CD14-positive monocyte (primary cell): ENCODE data around the gene LRP1B. TPM values are rescaled to one million over a fixed set of nuclear protein-coding genes. Genes with fewer than 3 reads are reported as not detected.

Experiments
- DNase-seq, 3 donors: peaks; one replicate each; pipeline ENCODE4 v3.0.0-alpha.2; 2011 to 2022
- H2AFZ ChIP-seq: 2 replicates; pipeline ENCODE4 v1.6.0; 2012; ENCODE audit warnings: mild to moderate bottlenecking, low read depth, low read length, inconsistent platforms; ENCODE audit not compliant: insufficient read depth, poor library complexity, severe bottlenecking
- H3K27ac ChIP-seq, 2 donors: 1 replicate in 1 of 2; 2 replicates in 1 of 2; pipeline ENCODE4 v1.5.1; 2012 to 2013; ENCODE audit warnings: low read length in 2 of 2, control low read depth in 1 of 2, inconsistent platforms in 1 of 2, low read depth in 1 of 2, mild to moderate bottlenecking in 1 of 2
- H3K27me3 ChIP-seq, 2 donors: one replicate each; pipeline versions ENCODE4 v1.6.0 to v1.6.1; 2011 to 2013; ENCODE audit warnings: low read length in 2 of 2; ENCODE audit not compliant: control insufficient read depth in 2 of 2, insufficient read depth in 2 of 2
- H3K36me3 ChIP-seq, 2 donors: replicated peaks in 1 of 2; 1 replicate in 1 of 2; 2 replicates in 1 of 2; pipeline versions ENCODE4 v1.5.1 to v1.6.1; 2012 to 2013; ENCODE audit warnings: low read length in 2 of 2, control low read depth in 1 of 2, inconsistent platforms in 1 of 2, mild to moderate bottlenecking in 1 of 2; ENCODE audit not compliant: insufficient read depth in 2 of 2, control insufficient read depth in 1 of 2
- H3K4me1 ChIP-seq, 2 donors: 1 replicate in 1 of 2; 2 replicates in 1 of 2; pipeline versions ENCODE4 v1.5.1 to v1.6.1; 2012 to 2013; ENCODE audit warnings: low read length in 2 of 2, control low read depth in 1 of 2, inconsistent platforms in 1 of 2, mild to moderate bottlenecking in 1 of 2, moderate library complexity in 1 of 2; ENCODE audit not compliant: insufficient read depth in 2 of 2, control insufficient read depth in 1 of 2
- H3K4me2 ChIP-seq: replicated peaks from 2 replicates; pipeline ENCODE3; 2012; ENCODE audit warnings: low read length, moderate library complexity, mild to moderate bottlenecking; ENCODE audit not compliant: poor library complexity, severe bottlenecking; ENCODE audit errors: extremely low read depth
- H3K4me3 ChIP-seq, 3 experiments: fragments of 200-600 bp in 1 of 3; sonication (generic) in 1 of 3; replicated peaks in 1 of 3; 1 replicate in 2 of 3; 2 replicates in 1 of 3; pipeline ENCODE4 v1.5.1; 2011 to 2013; ENCODE audit warnings: low read length in 3 of 3, mild to moderate bottlenecking in 3 of 3, control low read depth in 2 of 3, low read depth in 2 of 3, inconsistent platforms in 1 of 3, moderate library complexity in 1 of 3
- H3K79me2 ChIP-seq: 2 replicates; pipeline ENCODE4 v1.6.0; 2012; ENCODE audit warnings: mild to moderate bottlenecking, control low read depth, inconsistent platforms, low read length, moderate library complexity; ENCODE audit not compliant: insufficient read depth
- H3K9ac ChIP-seq: 2 replicates; pipeline ENCODE4 v1.6.0; 2017; ENCODE audit warnings: low read length, mild to moderate bottlenecking; ENCODE audit not compliant: insufficient read depth, poor library complexity, severe bottlenecking
- H3K9me3 ChIP-seq, 2 donors: replicated peaks in 1 of 2; 1 replicate in 1 of 2; 2 replicates in 1 of 2; pipeline versions ENCODE4 v1.5.1 to v1.6.1; 2012 to 2013; ENCODE audit warnings: low read length in 2 of 2, control low read depth in 1 of 2; ENCODE audit not compliant: control insufficient read depth in 1 of 2, insufficient read depth in 1 of 2
- H4K20me1 ChIP-seq: 2 replicates; pipeline ENCODE4 v1.6.0; 2012; ENCODE audit warnings: mild to moderate bottlenecking, low read length, control low read depth, moderate library complexity; ENCODE audit not compliant: insufficient read depth
- H3K27ac Mint-ChIP-seq, 7 donors: one replicate each; pipeline ENCODE4 v1.8.0; 2020; ENCODE audit warnings: mild to moderate bottlenecking in 7 of 7, mixed read lengths in 7 of 7, moderate library complexity in 6 of 7, inconsistent platforms in 2 of 7
- H3K27me3 Mint-ChIP-seq, 3 donors: one replicate each; pipeline ENCODE4 v1.8.0; 2021 to 2022; ENCODE audit warnings: low read depth in 3 of 3, mild to moderate bottlenecking in 3 of 3, mixed read lengths in 3 of 3, moderate library complexity in 3 of 3, inconsistent platforms in 1 of 3
- H3K36me3 Mint-ChIP-seq, 2 donors: one replicate each; pipeline ENCODE4 v1.8.0; 2020; ENCODE audit warnings: mixed read lengths in 2 of 2, inconsistent platforms in 1 of 2, mild to moderate bottlenecking in 1 of 2
- H3K4me1 Mint-ChIP-seq: one replicate; pipeline ENCODE4 v1.8.0; 2020; ENCODE audit warnings: mild to moderate bottlenecking, mixed read lengths
- H3K4me3 Mint-ChIP-seq, 2 donors: one replicate each; pipeline ENCODE4 v1.8.0; 2020; ENCODE audit warnings: mild to moderate bottlenecking in 2 of 2, mixed read lengths in 2 of 2, moderate library complexity in 1 of 2
- H3K9me3 Mint-ChIP-seq, 7 donors: one replicate each; pipeline ENCODE4 v1.8.0; 2020 to 2022; ENCODE audit warnings: mixed read lengths in 7 of 7, mild to moderate bottlenecking in 6 of 7, moderate library complexity in 6 of 7, inconsistent platforms in 2 of 7
- CTCF ChIP-seq: fragments of 200-600 bp; IDR thresholded peaks from one replicate; pipeline ENCODE4 v1.8.0; 2022; ENCODE audit warnings: antibody characterized with exemption, mild to moderate bottlenecking
- WGBS: methylation state at CpG from one replicate; pipeline ENCODE4 v1.1.5; 2013; ENCODE audit warnings: missing lambda C conversion rate; ENCODE audit not compliant: insufficient coverage; 5-methylcytosine and 5-hydroxymethylcytosine counted together
- intact Hi-C, 2 donors: fragments of 100-400 bp; cut with micrococcal nuclease; formaldehyde crosslinking; loops; one replicate each; pipeline versions ENCODE4 v1.15.0 to v1.15.1; 2023
- polyA plus RNA-seq, 3 donors: library from polyadenylated mRNA; depleted of rRNA in 1 of 3; unstranded in 2 of 3; stranded (reverse) in 1 of 3; fragments of 300-500 nt in 2 of 3; fragments of >200 nt in 1 of 3; fragmentation: Illumina TruSeq in 2 of 3; gene quantifications; 1 replicate in 2 of 3; 2 replicates in 1 of 3; pipeline ENCODE4 v1.2.3, GENCODE V29; 2012 to 2021

Gene LRP1B
- polyA plus RNA-seq, 3 donors = not detected

GRCh38 chr2:141001750-141002149 is 1129.1 kb downstream of the LRP1B start:
- Mint-ChIP-seq H3K4me1 (no peaks in the 10 kb centered on the region), H3K9me3 (peaks cover 0 to 9% (median 4%) of the 10 kb centered on the region in 7 donors), H3K36me3 (no peaks in the 10 kb centered on the region), H3K4me3 (no peak overlapping the region), H3K27me3 (no peaks in the 10 kb centered on the region), H3K27ac (no peak overlapping the region)
- Histone ChIP-seq H2AFZ (no peak overlapping the region), H4K20me1 (no peaks in the 10 kb centered on the region), H3K4me1 (no peaks in the 10 kb centered on the region), H3K27ac (no peak overlapping the region), H3K9me3 (no peaks in the 10 kb centered on the region), H3K9ac (no peak overlapping the region), H3K4me2 (no peak overlapping the region), H3K36me3 (no peaks in the 10 kb centered on the region), H3K4me3 (no peak overlapping the region), H3K27me3 (no peaks in the 10 kb centered on the region), H3K79me2 (no peaks in the 10 kb centered on the region)
- TF ChIP-seq CTCF = no peak
- no peak for DNase-seq
- intact Hi-C loops = no loop called here
- 93% methylated on average over 3 of the region's 5 CpGs for WGBS

DNA sequence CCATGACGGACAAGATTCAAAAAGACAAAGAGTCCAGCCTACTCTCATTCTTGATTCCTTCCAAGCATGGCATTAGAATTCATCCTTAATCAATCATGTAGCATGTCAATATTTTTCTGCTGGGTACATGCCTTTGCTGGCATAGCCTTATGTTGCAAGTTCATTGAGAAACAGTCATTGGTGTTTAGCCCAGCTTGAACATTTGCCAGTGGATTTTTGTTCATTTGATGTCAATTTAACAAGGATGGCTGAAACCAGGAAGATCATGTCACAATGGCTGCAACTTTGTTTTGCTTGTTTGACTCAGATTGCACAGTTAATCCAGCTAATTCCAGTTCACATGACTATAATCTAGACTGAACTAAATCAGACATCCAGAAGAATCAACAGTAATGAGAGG is 1132.2 kb downstream of the LRP1B start:
- H2AFZ ChIP-seq = no peak overlapping the region
- no peak overlapping the region for H3K27ac ChIP-seq
- Mint-ChIP-seq H3K9me3 (peaks cover 0 to 6% (median 4%) of the 10 kb centered on the region in 7 donors), H3K27ac (no peak overlapping the region), H3K4me3 (no peak overlapping the region), H3K36me3 (no peaks in the 10 kb centered on the region), H3K27me3 (no peaks in the 10 kb centered on the region), H3K4me1 (no peaks in the 10 kb centered on the region)
- no CpG with 5 or more reads among the region's 1 CpG for WGBS
- no peaks in the 10 kb centered on the region for H3K4me1 ChIP-seq
- no peak overlapping the region for H3K9ac ChIP-seq
- no peaks in the 10 kb centered on the region for H3K27me3 ChIP-seq
- no peak overlapping the region for H3K4me3 ChIP-seq
- intact Hi-C loops = no loop called here
- H3K36me3 ChIP-seq = no peaks in the 10 kb centered on the region
- no peaks in the 10 kb centered on the region for H4K20me1 ChIP-seq
- H3K79me2 ChIP-seq = no peaks in the 10 kb centered on the region
- H3K4me2 ChIP-seq = no peak overlapping the region
- no peak for DNase-seq
- no peaks in the 10 kb centered on the region for H3K9me3 ChIP-seq
- no peak for TF ChIP-seq CTCF
